GM23338 (cell line): ENCODE results near the gene DNAAF5. TPM values are rescaled to one million over a fixed set of nuclear protein-coding genes. Genes with fewer than 3 reads are reported as not detected.

Source experiments
- ATAC-seq: fragments of 200-7000 bp; cut with Tn5 transposase; 3 replicates; pipeline ENCODE4 v1.9.1; 2020
- DNase-seq: peaks from one replicate; pipeline ENCODE4 v3.0.0-alpha.2; 2015; ENCODE audit warnings: low spot score
- H2AFZ ChIP-seq: fragments of 200-600 bp; sonication (generic); 2 replicates; pipeline ENCODE4 v1.8.0; 2016; ENCODE audit warnings: antibody characterized with exemption, mild to moderate bottlenecking, moderate library complexity
- H3F3A ChIP-seq: fragments of 200-600 bp; sonication (generic); replicated peaks from 2 replicates; pipeline ENCODE4 v1.8.0; 2017; ENCODE audit warnings: antibody characterized with exemption, mixed run types, low read depth
- H3K27ac ChIP-seq: fragments of 200-600 bp; sonication (generic); 2 replicates; pipeline ENCODE4 v1.6.1; 2016; ENCODE audit warnings: low read depth
- H3K27me3 ChIP-seq: fragments of 200-600 bp; sonication (generic); 2 replicates; pipeline ENCODE4 v1.8.0; 2016; ENCODE audit warnings: mild to moderate bottlenecking, mixed run types, moderate library complexity; ENCODE audit not compliant: insufficient read depth
- H3K36me3 ChIP-seq: fragments of 200-600 bp; sonication (generic); 2 replicates; pipeline ENCODE4 v1.8.0; 2016; ENCODE audit warnings: mild to moderate bottlenecking; ENCODE audit not compliant: insufficient read depth
- H3K4me1 ChIP-seq: fragments of 200-600 bp; sonication (generic); 2 replicates; pipeline ENCODE4 v1.8.0; 2016; ENCODE audit warnings: mild to moderate bottlenecking, moderate library complexity; ENCODE audit not compliant: insufficient read depth
- H3K4me2 ChIP-seq: fragments of 200-600 bp; sonication (generic); 2 replicates; pipeline ENCODE4 v1.7.1; 2017; ENCODE audit warnings: mixed run types
- H3K4me3 ChIP-seq: fragments of 200-600 bp; sonication (generic); 2 replicates; pipeline ENCODE4 v1.6.1; 2016; ENCODE audit warnings: mixed run types
- H3K79me2 ChIP-seq: fragments of 200-600 bp; sonication (generic); replicated peaks from 2 replicates; pipeline ENCODE4 v1.8.0; 2017; ENCODE audit warnings: mild to moderate bottlenecking; ENCODE audit not compliant: insufficient read depth
- H3K9me2 ChIP-seq: fragments of 200-600 bp; sonication (generic); 2 replicates; pipeline ENCODE4 v1.8.0; 2017; ENCODE audit not compliant: insufficient read depth
- H4K20me1 ChIP-seq: fragments of 200-600 bp; sonication (generic); replicated peaks from 2 replicates; pipeline ENCODE4 v1.8.0; 2017; ENCODE audit warnings: mild to moderate bottlenecking; ENCODE audit not compliant: insufficient read depth
- H3K27ac Mint-ChIP-seq: 2 replicates; pipeline ENCODE4 v1.8.0; 2020; ENCODE audit warnings: inconsistent platforms, mild to moderate bottlenecking, moderate library complexity, mixed read lengths
- H3K27me3 Mint-ChIP-seq: 3 replicates; pipeline ENCODE4 v1.8.0; 2022; ENCODE audit warnings: low read depth, mild to moderate bottlenecking, moderate library complexity, mixed read lengths, inconsistent platforms; ENCODE audit not compliant: insufficient read depth, poor library complexity
- H3K36me3 Mint-ChIP-seq: 3 replicates; pipeline ENCODE4 v1.8.0; 2021; ENCODE audit warnings: low read depth, mild to moderate bottlenecking, inconsistent platforms, moderate library complexity, mixed read lengths
- H3K4me1 Mint-ChIP-seq: 3 replicates; pipeline ENCODE4 v1.8.0; 2020; ENCODE audit warnings: mild to moderate bottlenecking, inconsistent platforms, mixed read lengths
- H3K4me3 Mint-ChIP-seq: 3 replicates; pipeline ENCODE4 v1.8.0; 2021; ENCODE audit warnings: moderate library complexity, mild to moderate bottlenecking, inconsistent platforms, mixed read lengths
- H3K9me3 Mint-ChIP-seq: 3 replicates; pipeline ENCODE4 v1.8.0; 2020; ENCODE audit warnings: moderate library complexity, mild to moderate bottlenecking, inconsistent platforms, mixed read lengths
- POLR2AphosphoS5 ChIP-seq: IDR thresholded peaks from 2 replicates; pipeline ENCODE4 v1.6.1; 2016; ENCODE audit warnings: antibody characterized with exemption, low read depth
- polyA plus RNA-seq: library from polyadenylated mRNA; unstranded; fragments of >200 nt; fragmentation: Nextera tagmentation; extraction: Ambion mirVana; gene quantifications from 2 replicates; pipeline ENCODE4 v1.2.1, GENCODE V29; 2016
- total RNA-seq: library from RNA; depleted of rRNA; stranded (reverse); fragments of >200 nt; shearing (Covaris generic); gene quantifications from 2 replicates; pipeline ENCODE4 v1.2.3, GENCODE V29; 2014
- TF ChIP-seq, protein P1 (sequence below): IDR thresholded peaks from 2 replicates; pipeline ENCODE4 v1.6.1; 2016; ENCODE audit warnings: antibody characterized with exemption
- TF ChIP-seq, protein P2 (sequence below), 2 experiments: fragments of 200-600 bp in 1 of 2; sonication (generic) in 1 of 2; conservative IDR thresholded peaks; 2 replicates each; pipeline versions ENCODE4 v1.5.1 to v1.6.1; 2016 to 2017; ENCODE audit warnings: antibody characterized with exemption in 2 of 2, low read depth in 2 of 2, mild to moderate bottlenecking in 2 of 2, moderate library complexity in 1 of 2
- TF ChIP-seq, protein P3 (sequence below): fragments of 250-450 bp; sonication (Bioruptor Pico); IDR thresholded peaks from 2 replicates; pipeline ENCODE4 v1.5.0; 2020; ENCODE audit warnings: mild to moderate bottlenecking, moderate library complexity

DNAAF5 gene
- total and polyA plus RNA-seq, 2 experiments from 2014 or later: 20.4 to 86.7 TPM

DNA sequence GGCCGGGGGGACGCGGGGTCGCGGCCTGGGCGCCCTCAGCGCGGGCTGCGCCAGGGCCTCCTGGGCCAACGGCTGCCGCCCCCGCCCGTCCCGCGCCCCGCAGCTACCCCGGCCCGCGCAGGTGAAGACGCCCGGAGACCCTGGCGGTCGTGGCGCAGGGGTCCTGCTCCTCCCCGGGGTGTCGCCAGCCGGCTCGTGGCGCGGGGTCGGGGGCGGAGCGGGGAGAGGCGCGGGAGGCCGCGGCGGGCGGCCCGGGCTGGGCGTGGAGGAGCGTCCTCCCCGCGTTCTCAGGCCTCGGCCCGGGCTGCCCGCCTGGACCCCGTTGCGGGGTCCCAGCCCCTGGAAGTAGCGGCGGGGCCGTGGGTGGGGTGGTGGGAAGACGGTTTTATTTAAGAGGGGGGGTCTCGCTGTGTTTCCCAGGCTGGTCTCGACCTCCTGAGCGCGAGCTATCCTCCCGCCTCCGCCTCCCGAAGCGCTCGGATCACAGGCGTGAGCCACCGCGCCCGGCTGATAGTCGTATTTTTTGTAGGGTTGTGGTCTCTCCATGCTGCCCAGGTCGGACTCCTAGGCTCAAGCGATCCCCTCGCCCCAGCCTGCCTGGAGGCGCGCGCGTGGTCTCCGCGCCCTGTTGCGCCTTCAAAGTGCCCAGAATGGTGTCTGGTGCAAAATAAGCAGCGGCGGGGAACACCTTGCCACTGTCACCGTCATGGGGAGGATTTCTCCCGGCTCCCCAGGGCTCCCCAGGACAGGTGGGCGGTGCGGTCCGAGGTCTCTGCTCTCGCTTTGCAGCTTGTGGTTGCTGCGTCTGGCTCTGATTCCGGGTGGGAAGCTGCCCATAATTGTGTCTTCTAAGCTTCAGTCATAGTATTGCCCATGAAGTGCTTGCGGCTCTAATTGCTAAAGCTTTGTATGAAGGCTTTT is 90.5 kb downstream of the DNAAF5 start:
- H3K27me3 ChIP-seq: no peaks in the 10 kb centered on the region
- peaks cover 39% of the 10 kb centered on the region for H4K20me1 ChIP-seq
- Mint-ChIP-seq H3K27me3 (peaks cover 26% of the 10 kb centered on the region), H3K4me3 (peak overlapping the region; percentile 87), H3K9me3 (peaks cover 4% of the 10 kb centered on the region; the same call in 2 of the 3 replicates), H3K36me3 (peaks cover 23% of the 10 kb centered on the region), H3K27ac (peak overlapping the region; percentile 83), H3K4me1 (peaks cover 54% of the 10 kb centered on the region)
- no peak overlapping the region for H2AFZ ChIP-seq
- H3K27ac ChIP-seq: no peak overlapping the region; the same call in 1 of the 2 replicates
- peaks cover 18% of the 10 kb centered on the region for H3F3A ChIP-seq
- ATAC-seq (peak; percentile 11), DNase-seq (peak; percentile 49)
- peak overlapping the region; percentile 94 for H3K4me3 ChIP-seq
- no peaks in the 10 kb centered on the region for H3K9me2 ChIP-seq
- peaks cover 51% of the 10 kb centered on the region for H3K79me2 ChIP-seq
- TF ChIP-seq, protein P1, sequence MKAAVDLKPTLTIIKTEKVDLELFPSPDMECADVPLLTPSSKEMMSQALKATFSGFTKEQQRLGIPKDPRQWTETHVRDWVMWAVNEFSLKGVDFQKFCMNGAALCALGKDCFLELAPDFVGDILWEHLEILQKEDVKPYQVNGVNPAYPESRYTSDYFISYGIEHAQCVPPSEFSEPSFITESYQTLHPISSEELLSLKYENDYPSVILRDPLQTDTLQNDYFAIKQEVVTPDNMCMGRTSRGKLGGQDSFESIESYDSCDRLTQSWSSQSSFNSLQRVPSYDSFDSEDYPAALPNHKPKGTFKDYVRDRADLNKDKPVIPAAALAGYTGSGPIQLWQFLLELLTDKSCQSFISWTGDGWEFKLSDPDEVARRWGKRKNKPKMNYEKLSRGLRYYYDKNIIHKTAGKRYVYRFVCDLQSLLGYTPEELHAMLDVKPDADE: no peak
- no peak for TF ChIP-seq POLR2AphosphoS5
- TF ChIP-seq, protein P2, sequence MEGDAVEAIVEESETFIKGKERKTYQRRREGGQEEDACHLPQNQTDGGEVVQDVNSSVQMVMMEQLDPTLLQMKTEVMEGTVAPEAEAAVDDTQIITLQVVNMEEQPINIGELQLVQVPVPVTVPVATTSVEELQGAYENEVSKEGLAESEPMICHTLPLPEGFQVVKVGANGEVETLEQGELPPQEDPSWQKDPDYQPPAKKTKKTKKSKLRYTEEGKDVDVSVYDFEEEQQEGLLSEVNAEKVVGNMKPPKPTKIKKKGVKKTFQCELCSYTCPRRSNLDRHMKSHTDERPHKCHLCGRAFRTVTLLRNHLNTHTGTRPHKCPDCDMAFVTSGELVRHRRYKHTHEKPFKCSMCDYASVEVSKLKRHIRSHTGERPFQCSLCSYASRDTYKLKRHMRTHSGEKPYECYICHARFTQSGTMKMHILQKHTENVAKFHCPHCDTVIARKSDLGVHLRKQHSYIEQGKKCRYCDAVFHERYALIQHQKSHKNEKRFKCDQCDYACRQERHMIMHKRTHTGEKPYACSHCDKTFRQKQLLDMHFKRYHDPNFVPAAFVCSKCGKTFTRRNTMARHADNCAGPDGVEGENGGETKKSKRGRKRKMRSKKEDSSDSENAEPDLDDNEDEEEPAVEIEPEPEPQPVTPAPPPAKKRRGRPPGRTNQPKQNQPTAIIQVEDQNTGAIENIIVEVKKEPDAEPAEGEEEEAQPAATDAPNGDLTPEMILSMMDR (conservative IDR thresholded peaks at IDR 0.05; ENCODE audit: low read depth in 2 of 2): no peak
- TF ChIP-seq, protein P3, sequence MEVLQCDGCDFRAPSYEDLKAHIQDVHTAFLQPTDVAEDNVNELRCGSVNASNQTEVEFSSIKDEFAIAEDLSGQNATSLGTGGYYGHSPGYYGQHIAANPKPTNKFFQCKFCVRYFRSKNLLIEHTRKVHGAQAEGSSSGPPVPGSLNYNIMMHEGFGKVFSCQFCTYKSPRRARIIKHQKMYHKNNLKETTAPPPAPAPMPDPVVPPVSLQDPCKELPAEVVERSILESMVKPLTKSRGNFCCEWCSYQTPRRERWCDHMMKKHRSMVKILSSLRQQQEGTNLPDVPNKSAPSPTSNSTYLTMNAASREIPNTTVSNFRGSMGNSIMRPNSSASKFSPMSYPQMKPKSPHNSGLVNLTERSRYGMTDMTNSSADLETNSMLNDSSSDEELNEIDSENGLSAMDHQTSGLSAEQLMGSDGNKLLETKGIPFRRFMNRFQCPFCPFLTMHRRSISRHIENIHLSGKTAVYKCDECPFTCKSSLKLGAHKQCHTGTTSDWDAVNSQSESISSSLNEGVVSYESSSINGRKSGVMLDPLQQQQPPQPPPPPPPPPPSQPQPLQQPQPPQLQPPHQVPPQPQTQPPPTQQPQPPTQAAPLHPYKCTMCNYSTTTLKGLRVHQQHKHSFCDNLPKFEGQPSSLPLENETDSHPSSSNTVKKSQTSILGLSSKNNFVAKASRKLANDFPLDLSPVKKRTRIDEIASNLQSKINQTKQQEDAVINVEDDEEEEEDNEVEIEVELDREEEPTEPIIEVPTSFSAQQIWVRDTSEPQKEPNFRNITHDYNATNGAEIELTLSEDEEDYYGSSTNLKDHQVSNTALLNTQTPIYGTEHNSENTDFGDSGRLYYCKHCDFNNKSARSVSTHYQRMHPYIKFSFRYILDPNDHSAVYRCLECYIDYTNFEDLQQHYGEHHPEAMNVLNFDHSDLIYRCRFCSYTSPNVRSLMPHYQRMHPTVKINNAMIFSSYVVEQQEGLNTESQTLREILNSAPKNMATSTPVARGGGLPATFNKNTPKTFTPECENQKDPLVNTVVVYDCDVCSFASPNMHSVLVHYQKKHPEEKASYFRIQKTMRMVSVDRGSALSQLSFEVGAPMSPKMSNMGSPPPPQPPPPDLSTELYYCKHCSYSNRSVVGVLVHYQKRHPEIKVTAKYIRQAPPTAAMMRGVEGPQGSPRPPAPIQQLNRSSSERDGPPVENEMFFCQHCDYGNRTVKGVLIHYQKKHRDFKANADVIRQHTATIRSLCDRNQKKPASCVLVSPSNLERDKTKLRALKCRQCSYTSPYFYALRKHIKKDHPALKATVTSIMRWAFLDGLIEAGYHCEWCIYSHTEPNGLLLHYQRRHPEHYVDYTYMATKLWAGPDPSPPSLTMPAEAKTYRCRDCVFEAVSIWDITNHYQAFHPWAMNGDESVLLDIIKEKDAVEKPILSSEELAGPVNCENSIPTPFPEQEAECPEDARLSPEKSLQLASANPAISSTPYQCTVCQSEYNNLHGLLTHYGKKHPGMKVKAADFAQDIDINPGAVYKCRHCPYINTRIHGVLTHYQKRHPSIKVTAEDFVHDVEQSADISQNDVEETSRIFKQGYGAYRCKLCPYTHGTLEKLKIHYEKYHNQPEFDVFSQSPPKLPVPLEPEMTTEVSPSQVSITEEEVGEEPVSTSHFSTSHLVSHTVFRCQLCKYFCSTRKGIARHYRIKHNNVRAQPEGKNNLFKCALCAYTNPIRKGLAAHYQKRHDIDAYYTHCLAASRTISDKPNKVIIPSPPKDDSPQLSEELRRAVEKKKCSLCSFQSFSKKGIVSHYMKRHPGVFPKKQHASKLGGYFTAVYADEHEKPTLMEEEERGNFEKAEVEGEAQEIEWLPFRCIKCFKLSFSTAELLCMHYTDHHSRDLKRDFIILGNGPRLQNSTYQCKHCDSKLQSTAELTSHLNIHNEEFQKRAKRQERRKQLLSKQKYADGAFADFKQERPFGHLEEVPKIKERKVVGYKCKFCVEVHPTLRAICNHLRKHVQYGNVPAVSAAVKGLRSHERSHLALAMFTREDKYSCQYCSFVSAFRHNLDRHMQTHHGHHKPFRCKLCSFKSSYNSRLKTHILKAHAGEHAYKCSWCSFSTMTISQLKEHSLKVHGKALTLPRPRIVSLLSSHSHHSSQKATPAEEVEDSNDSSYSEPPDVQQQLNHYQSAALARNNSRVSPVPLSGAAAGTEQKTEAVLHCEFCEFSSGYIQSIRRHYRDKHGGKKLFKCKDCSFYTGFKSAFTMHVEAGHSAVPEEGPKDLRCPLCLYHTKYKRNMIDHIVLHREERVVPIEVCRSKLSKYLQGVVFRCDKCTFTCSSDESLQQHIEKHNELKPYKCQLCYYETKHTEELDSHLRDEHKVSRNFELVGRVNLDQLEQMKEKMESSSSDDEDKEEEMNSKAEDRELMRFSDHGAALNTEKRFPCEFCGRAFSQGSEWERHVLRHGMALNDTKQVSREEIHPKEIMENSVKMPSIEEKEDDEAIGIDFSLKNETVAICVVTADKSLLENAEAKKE (CRISPR knock-in tag): no peak
- peaks cover 30% of the 10 kb centered on the region for H3K4me1 ChIP-seq
- peak overlapping the region; percentile 98 for H3K4me2 ChIP-seq
- H3K36me3 ChIP-seq: no peaks in the 10 kb centered on the region
